ENCODE results near the gene GRAMD1A.
"Not testable (repeated sequence)": the region's sequence is repeated elsewhere in the genome, so short reads cannot be mapped to it uniquely, and the experiment has no call there.

Gene GRAMD1A

GRCh38 chr19:34970185-34970780 is 29.8 kb upstream of the GRAMD1A start:
- not testable (repeated sequence) for H2BK12ac ChIP-seq (ENCODE audit: low read length in 2 of 2); H3K9me3 ChIP-seq (ENCODE audit: control insufficient read depth, low read length); H2AK5ac ChIP-seq (ENCODE audit: low read length, severe bottlenecking); H2AFZ ChIP-seq (ENCODE audit: low read depth, low read length); H3K18ac ChIP-seq (ENCODE audit: low read depth in 1 of 2, low read length in 2 of 2); DNase-seq; H3K27me3 ChIP-seq (ENCODE audit: control insufficient read depth in 1 of 2, insufficient read depth in 1 of 2, low read length in 2 of 2); H4K8ac ChIP-seq (ENCODE audit: low read length); H3K4me2 ChIP-seq (ENCODE audit: low read length, poor library complexity, severe bottlenecking); H3K36me3 ChIP-seq (ENCODE audit: control insufficient read depth in 1 of 2, insufficient read depth in 2 of 2, low read depth in 1 of 2, low read length in 2 of 2); H2BK5ac ChIP-seq (ENCODE audit: low read depth, low read length, poor library complexity, severe bottlenecking); H3K14ac ChIP-seq (ENCODE audit: low read length in 2 of 2); H2BK120ac ChIP-seq (ENCODE audit: low read depth, low read length); H2BK15ac ChIP-seq (ENCODE audit: low read depth, poor library complexity, severe bottlenecking); H3K79me1 ChIP-seq (replicated peaks; ENCODE audit: low read length, poor library complexity, severe bottlenecking); H3K4ac ChIP-seq (ENCODE audit: low read depth in 1 of 2, low read length in 2 of 2); H3K23ac ChIP-seq (ENCODE audit: low read length in 2 of 2); H3K27ac ChIP-seq (ENCODE audit: low read length, poor library complexity, severe bottlenecking); H3K9ac ChIP-seq (ENCODE audit: low read length); H4K91ac ChIP-seq (ENCODE audit: low read length); H3K4me1 ChIP-seq (ENCODE audit: control insufficient read depth, insufficient read depth, low read depth, low read length); H3K4me3 ChIP-seq (ENCODE audit: insufficient read depth in 1 of 2, low read depth in 1 of 2, low read length in 2 of 2)
- 82% methylated on average over 10 of the region's 12 CpGs for WGBS

DNA sequence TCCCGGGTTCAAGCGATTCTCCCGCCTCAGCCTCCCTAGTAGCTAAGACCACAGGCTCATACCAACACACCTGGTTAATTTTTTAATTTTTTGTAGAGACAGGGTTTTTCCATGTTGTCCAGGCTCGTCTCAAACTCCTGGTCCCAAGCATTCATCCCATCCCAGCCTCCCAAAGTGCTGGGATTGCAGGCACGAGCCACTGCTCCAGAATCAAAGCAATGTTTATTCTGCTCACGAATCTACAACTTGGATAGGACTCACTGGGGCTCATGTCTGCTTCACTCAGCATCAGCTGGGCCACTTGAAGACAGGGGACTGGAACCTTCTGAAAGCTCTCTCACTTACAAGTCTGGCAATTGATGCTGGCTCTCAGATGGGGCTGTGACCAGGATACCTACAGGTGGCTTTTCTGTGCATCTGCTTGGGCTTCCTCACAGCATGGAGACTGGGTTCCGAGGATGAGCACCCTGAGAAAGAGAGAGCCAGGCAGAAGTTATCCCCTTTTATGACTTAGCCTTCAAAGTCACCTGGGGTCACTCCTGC is 27.9 kb upstream of the GRAMD1A start:
- Histone ChIP-seq H2AFZ (ENCODE audit: low read depth, low read length) (no peak overlapping the region), H3K27ac (ENCODE audit: low read length, poor library complexity, severe bottlenecking) (no peak overlapping the region), H3K4ac (ENCODE audit: low read depth in 1 of 2, low read length in 2 of 2) (no peak overlapping the region), H3K4me1 (ENCODE audit: control insufficient read depth, insufficient read depth, low read depth, low read length) (peaks cover 1% of the 10 kb centered on the region), H4K8ac (ENCODE audit: low read length) (no peak overlapping the region), H2BK12ac (ENCODE audit: low read length in 2 of 2) (no peak overlapping the region), H2BK15ac (ENCODE audit: low read depth, poor library complexity, severe bottlenecking) (no peak overlapping the region), H3K4me3 (ENCODE audit: insufficient read depth in 1 of 2, low read depth in 1 of 2, low read length in 2 of 2) (no peak overlapping the region), H2BK120ac (ENCODE audit: low read depth, low read length) (no peak overlapping the region), H3K23ac (ENCODE audit: low read length in 2 of 2) (no peak overlapping the region), H3K36me3 (ENCODE audit: control insufficient read depth in 1 of 2, insufficient read depth in 2 of 2, low read depth in 1 of 2, low read length in 2 of 2) (no peaks in the 10 kb centered on the region), H2AK5ac (ENCODE audit: low read length, severe bottlenecking) (no peak overlapping the region), H4K91ac (ENCODE audit: low read length) (no peak overlapping the region), H3K27me3 (ENCODE audit: control insufficient read depth in 1 of 2, insufficient read depth in 1 of 2, low read length in 2 of 2) (peaks cover 4 to 9% of the 10 kb centered on the region in 2 experiments), H3K9ac (ENCODE audit: low read length) (no peak overlapping the region), H3K9me3 (ENCODE audit: control insufficient read depth, low read length) (peaks cover 6% of the 10 kb centered on the region), H3K79me1 (replicated peaks; ENCODE audit: low read length, poor library complexity, severe bottlenecking) (no peaks in the 10 kb centered on the region), H2BK5ac (ENCODE audit: low read depth, low read length, poor library complexity, severe bottlenecking) (no peak overlapping the region), H3K14ac (ENCODE audit: low read length in 2 of 2) (no peak overlapping the region), H3K18ac (ENCODE audit: low read depth in 1 of 2, low read length in 2 of 2) (no peak overlapping the region), H3K4me2 (ENCODE audit: low read length, poor library complexity, severe bottlenecking) (no peak overlapping the region)
- WGBS = 67% methylated on average over 6 of the region's 7 CpGs
- DNase-seq = no peak

- Histone ChIP-seq H2BK5ac (ENCODE audit: low read depth, low read length, poor library complexity, severe bottlenecking) (no peak overlapping the region), H3K23ac (ENCODE audit: low read length in 2 of 2) (no peak overlapping the region), H3K27ac (ENCODE audit: low read length, poor library complexity, severe bottlenecking) (no peak overlapping the region), H3K79me1 (replicated peaks; ENCODE audit: low read length, poor library complexity, severe bottlenecking) (no peaks in the 10 kb centered on the region), H2BK12ac (ENCODE audit: low read length in 2 of 2) (no peak overlapping the region), H3K4me2 (ENCODE audit: low read length, poor library complexity, severe bottlenecking) (no peak overlapping the region), H3K36me3 (ENCODE audit: control insufficient read depth in 1 of 2, insufficient read depth in 2 of 2, low read depth in 1 of 2, low read length in 2 of 2) (no peaks in the 10 kb centered on the region), H2AFZ (ENCODE audit: low read depth, low read length) (no peak overlapping the region), H2AK5ac (ENCODE audit: low read length, severe bottlenecking) (no peak overlapping the region), H3K9ac (ENCODE audit: low read length) (no peak overlapping the region), H3K4me3 (ENCODE audit: insufficient read depth in 1 of 2, low read depth in 1 of 2, low read length in 2 of 2) (no peak overlapping the region), H3K27me3 (ENCODE audit: control insufficient read depth in 1 of 2, insufficient read depth in 1 of 2, low read length in 2 of 2) (peaks cover 4 to 15% of the 10 kb centered on the region in 2 experiments), H3K4ac (ENCODE audit: low read depth in 1 of 2, low read length in 2 of 2) (no peak overlapping the region), H3K18ac (ENCODE audit: low read depth in 1 of 2, low read length in 2 of 2) (no peak overlapping the region), H3K14ac (ENCODE audit: low read length in 2 of 2) (no peak overlapping the region), H3K4me1 (ENCODE audit: control insufficient read depth, insufficient read depth, low read depth, low read length) (peaks cover 1% of the 10 kb centered on the region), H2BK120ac (ENCODE audit: low read depth, low read length) (no peak overlapping the region), H4K8ac (ENCODE audit: low read length) (no peak overlapping the region), H3K9me3 (ENCODE audit: control insufficient read depth, low read length) (no peaks in the 10 kb centered on the region), H4K91ac (ENCODE audit: low read length) (no peak overlapping the region), H2BK15ac (ENCODE audit: low read depth, poor library complexity, severe bottlenecking) (no peak overlapping the region)
- no peak for DNase-seq
- 77% methylated on average over 3 of the region's 5 CpGs for WGBS
Observed at GRCh38 chr19:34974646-34975045, 25.5 kb upstream of the GRAMD1A start.

GRCh38 chr19:34975056-34975455 is 25.1 kb upstream of the GRAMD1A start:
- no peak overlapping the region for H3K18ac ChIP-seq (ENCODE audit: low read depth in 1 of 2, low read length in 2 of 2)
- no peak overlapping the region for H4K8ac ChIP-seq (ENCODE audit: low read length)

More at GRCh38 chr19:34975056-34975455, 25.1 kb upstream of the GRAMD1A start:
- Histone ChIP-seq H3K23ac (ENCODE audit: low read length in 2 of 2) (no peak overlapping the region), H2AFZ (ENCODE audit: low read depth, low read length) (no peak overlapping the region), H3K27me3 (ENCODE audit: control insufficient read depth in 1 of 2, insufficient read depth in 1 of 2, low read length in 2 of 2) (peaks cover 4 to 19% of the 10 kb centered on the region in 2 experiments), H3K14ac (ENCODE audit: low read length in 2 of 2) (no peak overlapping the region), H3K4me1 (ENCODE audit: control insufficient read depth, insufficient read depth, low read depth, low read length) (peaks cover 1% of the 10 kb centered on the region), H3K36me3 (ENCODE audit: control insufficient read depth in 1 of 2, insufficient read depth in 2 of 2, low read depth in 1 of 2, low read length in 2 of 2) (no peaks in the 10 kb centered on the region), H2BK5ac (ENCODE audit: low read depth, low read length, poor library complexity, severe bottlenecking) (no peak overlapping the region), H3K4ac (ENCODE audit: low read depth in 1 of 2, low read length in 2 of 2) (no peak overlapping the region), H3K4me2 (ENCODE audit: low read length, poor library complexity, severe bottlenecking) (no peak overlapping the region), H2BK15ac (ENCODE audit: low read depth, poor library complexity, severe bottlenecking) (no peak overlapping the region), H2BK120ac (ENCODE audit: low read depth, low read length) (no peak overlapping the region), H3K79me1 (replicated peaks; ENCODE audit: low read length, poor library complexity, severe bottlenecking) (no peaks in the 10 kb centered on the region), H2AK5ac (ENCODE audit: low read length, severe bottlenecking) (no peak overlapping the region), H3K9ac (ENCODE audit: low read length) (no peak overlapping the region), H2BK12ac (ENCODE audit: low read length in 2 of 2) (no peak overlapping the region), H3K4me3 (ENCODE audit: insufficient read depth in 1 of 2, low read depth in 1 of 2, low read length in 2 of 2) (no peak overlapping the region), H4K91ac (ENCODE audit: low read length) (no peak overlapping the region), H3K9me3 (ENCODE audit: control insufficient read depth, low read length) (no peaks in the 10 kb centered on the region), H3K27ac (ENCODE audit: low read length, poor library complexity, severe bottlenecking) (no peak overlapping the region)
- WGBS = 76% methylated on average over 3 of the region's 5 CpGs
- no peak for DNase-seq

Data from mesenchymal stem cell (in vitro differentiated cells and primary cell).